GM19468 (cell line): ENCODE results near the gene MYH9.

Experiments used
- ATAC-seq: cut with Tn5 transposase; IDR thresholded peaks from one replicate; pipeline ENCODE4 v1.9.1; 2021; ENCODE audit warnings: mild to moderate bottlenecking, moderate library complexity, moderate number of reproducible peaks; ENCODE audit not compliant: unreplicated experiment; ENCODE audit errors: extremely low read depth

MYH9 gene

GRCh38 chr22:36387709-36387958 lies 133 bp downstream of the MYH9 start:
- no peak for ATAC-seq

- no peak for ATAC-seq
Measured at GRCh38 chr22:36386900-36387708, 663 bp downstream of the MYH9 start.

- ATAC-seq, result no peak
Measured at GRCh38 chr22:36386351-36386899, 1.3 kb downstream of the MYH9 start.

- no peak for ATAC-seq
Measured at GRCh38 chr22:36385491-36386350, 2.0 kb downstream of the MYH9 start.

GRCh38 chr22:36384766-36385481 lies 2.8 kb downstream of the MYH9 start:
- no peak for ATAC-seq

GRCh38 chr22:36383110-36383581 lies 4.6 kb downstream of the MYH9 start:
- no peak for ATAC-seq

GRCh38 chr22:36381513-36382128 lies 6.1 kb downstream of the MYH9 start:
- ATAC-seq, result no peak

GRCh38 chr22:36379593-36380361 lies 8.0 kb downstream of the MYH9 start:
- ATAC-seq, result no peak

- no peak for ATAC-seq
Measured at GRCh38 chr22:36378869-36379217, 8.9 kb downstream of the MYH9 start.

GRCh38 chr22:36378080-36378868 lies 9.5 kb downstream of the MYH9 start:
- no peak for ATAC-seq

GRCh38 chr22:36377022-36377631 lies 10.6 kb downstream of the MYH9 start:
- ATAC-seq, result no peak

GRCh38 chr22:36376265-36376664 lies 11.5 kb downstream of the MYH9 start:
- no peak for ATAC-seq

- no peak for ATAC-seq
Measured at GRCh38 chr22:36375071-36375980, 12.4 kb downstream of the MYH9 start.

- no peak for ATAC-seq
Measured at GRCh38 chr22:36374603-36375024, 13.2 kb downstream of the MYH9 start.

GRCh38 chr22:36373258-36373579 lies 14.5 kb downstream of the MYH9 start:
- no peak for ATAC-seq

GRCh38 chr22:36371920-36372319 lies 15.8 kb downstream of the MYH9 start:
- no peak for ATAC-seq
